Upper lobe of left lung (tissue), 4 donors: ENCODE data around the gene PSMG4.

Source experiments
- CTCF ChIP-seq, 6 experiments: fragments of 450-650 bp in 4 of 6; fragments of 200-600 bp in 2 of 6; sonication (generic) in 2 of 6; IDR thresholded peaks; one replicate each; pipeline ENCODE4 v1.5.1; 2016 to 2019; ENCODE audit warnings: antibody characterized with exemption in 6 of 6
- POLR2A ChIP-seq, 4 donors: fragments of 450-650 bp; IDR thresholded peaks; one replicate each; pipeline ENCODE4 v1.5.1; 2016 to 2017; ENCODE audit warnings: antibody characterized with exemption in 4 of 4, mild to moderate bottlenecking in 2 of 4
- POLR2AphosphoS5 ChIP-seq, 2 donors: sonication (generic); formaldehyde crosslinking; IDR thresholded peaks; one replicate each; pipeline ENCODE4 v1.5.1; 2017; ENCODE audit warnings: antibody characterized with exemption in 2 of 2

- TF ChIP-seq POLR2AphosphoS5 (IDR thresholded peaks at IDR 0.05) (no peak), CTCF (IDR thresholded peaks at IDR 0.05) (peak; percentile 86 to 99 (median 93)), POLR2A (IDR thresholded peaks at IDR 0.05) (no peak)
Observed at GRCh38 chr6:3251462-3252314, 7.1 kb upstream of the PSMG4 start.
